SIG-M5 (cell line): ENCODE measurements around the gene ZNF689.
"Not testable (repeated sequence)": the region's sequence is repeated elsewhere in the genome, so short reads cannot be mapped to it uniquely, and the experiment has no call there.

ENCODE experiments used
- DNase-seq: peaks from one replicate; lab custom pipeline; 2025; lab: John Stamatoyannopoulos, UW

ZNF689 gene

DNA sequence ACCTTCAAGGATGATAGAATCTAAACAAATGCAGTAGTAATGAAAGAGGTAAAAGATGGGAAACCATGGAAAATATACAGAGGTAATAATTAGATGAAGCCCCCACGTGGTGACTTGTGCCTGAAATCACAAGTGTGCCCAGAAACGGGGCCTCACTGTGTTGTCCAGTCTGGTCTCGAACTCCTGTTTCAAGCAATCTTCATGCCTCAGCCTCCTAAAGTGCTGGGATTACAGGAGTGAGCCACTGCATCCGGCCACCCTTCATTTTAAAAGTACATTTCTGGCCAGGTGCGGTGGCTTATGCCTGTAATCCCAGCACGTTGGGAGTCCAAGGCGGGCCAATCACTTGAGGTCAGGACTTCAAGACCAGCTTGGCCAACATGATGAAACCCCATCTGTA is 26.4 kb upstream of the ZNF689 start:
- DNase-seq, result no peak

DNA sequence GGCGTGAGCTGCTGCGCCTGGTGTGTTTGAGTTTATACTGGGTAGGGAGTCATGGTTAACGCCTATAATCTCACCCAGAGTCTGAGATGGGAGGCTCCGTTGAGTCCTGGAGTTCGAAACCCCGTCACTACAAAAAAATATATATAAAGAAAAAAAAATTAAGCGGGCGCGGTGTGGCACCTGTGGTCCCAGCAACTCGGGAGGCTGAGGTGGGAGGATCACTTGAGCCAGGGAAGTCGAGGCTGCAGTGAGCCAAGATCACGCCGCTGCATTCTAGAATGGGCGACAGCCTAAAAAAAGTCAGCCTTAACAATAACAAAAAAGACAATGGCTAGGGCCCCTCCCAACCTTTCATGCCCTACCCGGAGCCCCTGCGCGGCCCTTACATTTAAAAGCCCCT is 23.3 kb upstream of the ZNF689 start:
- no peak for DNase-seq

- DNase-seq, result not testable (repeated sequence)
Measured at GRCh38 chr16:30632454-30632853, 22.3 kb upstream of the ZNF689 start.

- DNase-seq, result no peak
Measured at GRCh38 chr16:30628628-30629540, 18.7 kb upstream of the ZNF689 start.

- no peak for DNase-seq
Measured at GRCh38 chr16:30626236-30626635, 16.0 kb upstream of the ZNF689 start.

DNA sequence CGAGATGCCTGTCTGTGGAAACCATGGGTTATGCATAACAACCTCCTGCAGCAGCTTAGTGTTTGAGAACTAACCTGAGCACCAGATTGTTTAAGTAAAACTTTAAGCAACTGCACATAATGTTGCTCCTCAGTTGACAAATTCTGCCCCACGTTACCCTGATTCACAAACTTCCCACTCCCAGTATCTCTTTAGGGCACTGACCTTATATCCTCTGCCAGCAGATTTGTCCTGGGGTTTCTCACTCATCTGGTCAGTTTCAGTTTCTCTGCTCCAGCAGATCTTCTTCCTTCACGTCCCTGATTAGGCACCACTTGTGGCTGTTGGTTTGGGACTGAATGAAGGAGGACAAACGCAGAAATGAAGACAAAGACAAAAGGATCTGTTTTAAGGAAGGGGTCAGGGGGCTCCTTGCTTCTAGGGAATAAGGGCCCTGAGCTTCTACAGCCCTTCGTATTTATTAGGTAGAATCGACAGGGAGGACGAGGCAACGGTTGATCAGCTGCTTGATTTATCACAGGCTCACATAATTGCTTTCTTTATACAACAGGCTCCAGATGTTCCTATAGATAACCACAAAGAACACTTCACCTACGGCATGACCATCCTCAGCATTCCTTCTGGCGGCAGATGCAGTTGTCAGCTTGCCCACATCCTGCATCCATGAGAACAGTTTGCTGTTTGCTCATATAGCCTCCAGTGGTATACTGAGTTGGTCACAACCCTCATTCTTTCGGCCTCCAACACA is 13.5 kb upstream of the ZNF689 start:
- DNase-seq, result no peak

- no peak for DNase-seq
Measured at GRCh38 chr16:30622455-30623032, 12.4 kb upstream of the ZNF689 start.

DNA sequence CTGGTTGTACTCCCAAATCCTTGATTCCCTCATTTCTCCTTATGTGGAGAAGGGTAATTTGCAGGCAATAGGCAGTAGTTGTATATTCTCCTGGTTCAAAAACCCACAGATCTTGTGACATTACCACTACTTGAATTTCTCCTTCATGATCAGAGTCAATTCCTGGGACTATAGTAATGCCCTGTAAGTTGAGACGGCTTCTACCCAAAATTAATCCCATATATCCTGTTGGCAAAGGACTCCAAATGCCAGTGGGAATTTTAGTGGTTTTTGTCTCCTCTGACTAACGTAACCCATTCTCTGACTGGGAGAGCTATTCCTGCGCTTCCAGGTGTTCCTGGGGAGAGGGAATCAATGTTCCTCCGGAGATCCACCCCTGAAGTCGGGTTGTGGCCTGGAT is 11.6 kb upstream of the ZNF689 start:
- DNase-seq, result no peak

DNA sequence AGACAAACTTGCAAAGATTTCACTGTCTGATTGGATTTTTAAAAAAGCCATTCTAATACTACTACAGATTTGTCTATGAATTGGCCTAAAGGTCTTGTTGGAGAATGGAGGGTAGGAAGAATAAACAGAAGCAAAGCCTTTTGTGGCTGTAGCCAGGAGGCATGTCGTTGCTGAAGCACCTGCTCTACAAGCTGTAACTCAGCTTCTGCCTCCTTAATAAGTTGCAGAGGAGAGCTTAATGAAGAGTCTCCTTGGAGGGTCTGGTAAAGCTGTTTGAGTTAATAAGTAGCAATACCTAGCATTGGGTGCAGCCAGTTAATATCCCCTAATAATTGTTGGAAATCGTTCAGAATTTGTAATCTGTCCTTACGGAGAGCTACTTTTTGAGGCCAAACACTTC is 10.0 kb upstream of the ZNF689 start:
- no peak for DNase-seq

GRCh38 chr16:30619638-30620037 is 9.4 kb upstream of the ZNF689 start:
- DNase-seq, result no peak

- no peak for DNase-seq
Measured at GRCh38 chr16:30619202-30619601, 9.0 kb upstream of the ZNF689 start.

DNA sequence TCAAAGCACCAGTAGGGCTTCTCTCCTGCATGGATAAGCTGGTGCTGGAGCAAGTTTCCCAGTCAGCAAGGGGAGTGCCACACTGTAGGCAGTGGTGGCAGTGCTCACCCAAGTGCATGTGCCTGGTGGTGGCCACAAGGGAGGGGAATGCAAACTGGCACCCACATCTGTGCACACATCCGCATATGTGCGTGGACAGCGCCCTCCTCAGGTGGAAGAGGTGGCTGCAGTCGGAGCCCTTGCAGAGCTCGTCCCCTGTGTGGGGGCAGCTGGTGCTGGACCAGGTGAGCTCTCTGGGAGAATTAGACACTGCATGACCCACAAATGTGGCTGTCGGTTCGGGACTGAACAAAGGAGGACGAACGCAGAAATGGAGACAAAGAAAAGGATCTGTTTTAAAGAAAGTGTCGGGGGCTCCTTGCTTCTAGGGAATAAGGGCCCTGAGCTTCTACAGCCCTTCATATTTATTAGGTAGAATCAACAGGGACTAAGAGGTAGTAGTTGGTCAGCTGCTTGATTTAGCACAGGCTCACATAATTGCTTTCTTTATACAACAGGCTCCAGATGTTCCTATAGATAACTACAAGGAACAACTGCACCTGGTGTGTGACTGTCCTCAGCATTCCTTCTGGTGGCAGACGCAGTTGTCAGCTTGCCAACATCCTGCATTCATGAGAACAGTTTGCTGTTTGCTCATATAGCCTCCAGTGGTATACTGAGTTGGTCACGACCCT is 5.3 kb upstream of the ZNF689 start:
- DNase-seq, result no peak

DNA sequence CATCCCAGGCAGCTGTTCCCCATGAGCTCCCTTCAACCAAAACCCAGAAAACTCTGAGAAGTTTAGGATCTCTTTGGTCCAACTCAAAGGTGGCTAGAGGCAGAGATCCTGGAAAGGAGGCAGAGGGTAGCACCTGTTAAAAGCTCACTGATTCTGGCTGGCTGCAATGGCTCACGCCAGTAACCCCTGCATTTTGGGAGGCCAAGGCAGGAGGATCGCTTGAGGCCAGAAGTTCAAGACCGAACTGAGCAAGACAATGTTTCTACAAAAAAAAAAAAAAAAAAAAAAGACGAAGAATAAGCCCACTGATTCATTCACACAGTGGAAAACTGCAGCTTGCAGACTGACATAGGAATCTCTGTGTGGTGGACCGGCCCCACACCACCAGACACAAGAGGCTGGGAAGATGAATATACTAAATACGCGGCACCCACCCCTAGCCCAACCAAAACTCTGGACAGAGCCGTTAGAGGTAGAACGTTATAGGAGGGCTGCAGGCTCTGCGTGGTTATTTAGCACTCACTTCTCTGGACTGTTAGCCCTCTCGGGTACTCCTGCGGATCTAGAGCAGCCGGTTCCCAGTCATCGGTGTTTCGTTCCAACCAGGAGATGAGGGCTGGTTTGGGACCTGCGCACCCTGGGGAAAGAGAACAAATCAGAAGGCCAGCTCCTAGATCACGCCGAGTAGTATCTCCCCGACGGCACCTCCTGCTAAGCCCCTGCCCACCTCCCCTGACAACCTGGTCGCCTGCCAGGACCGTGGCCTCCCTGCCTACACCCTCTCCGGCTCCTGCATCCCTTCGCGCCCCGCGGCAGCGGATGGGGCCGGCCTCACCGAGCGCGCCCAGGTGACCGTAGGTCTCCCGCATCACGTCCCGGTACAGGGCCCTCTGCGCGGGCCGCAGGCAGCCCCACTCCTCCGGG is 925 bp downstream of the ZNF689 start:
- no peak for DNase-seq

GRCh38 chr16:30606004-30606403 is 4.2 kb downstream of the ZNF689 start:
- no peak for DNase-seq

GRCh38 chr16:30605158-30605557 is 5.0 kb downstream of the ZNF689 start:
- DNase-seq, result no peak

DNA sequence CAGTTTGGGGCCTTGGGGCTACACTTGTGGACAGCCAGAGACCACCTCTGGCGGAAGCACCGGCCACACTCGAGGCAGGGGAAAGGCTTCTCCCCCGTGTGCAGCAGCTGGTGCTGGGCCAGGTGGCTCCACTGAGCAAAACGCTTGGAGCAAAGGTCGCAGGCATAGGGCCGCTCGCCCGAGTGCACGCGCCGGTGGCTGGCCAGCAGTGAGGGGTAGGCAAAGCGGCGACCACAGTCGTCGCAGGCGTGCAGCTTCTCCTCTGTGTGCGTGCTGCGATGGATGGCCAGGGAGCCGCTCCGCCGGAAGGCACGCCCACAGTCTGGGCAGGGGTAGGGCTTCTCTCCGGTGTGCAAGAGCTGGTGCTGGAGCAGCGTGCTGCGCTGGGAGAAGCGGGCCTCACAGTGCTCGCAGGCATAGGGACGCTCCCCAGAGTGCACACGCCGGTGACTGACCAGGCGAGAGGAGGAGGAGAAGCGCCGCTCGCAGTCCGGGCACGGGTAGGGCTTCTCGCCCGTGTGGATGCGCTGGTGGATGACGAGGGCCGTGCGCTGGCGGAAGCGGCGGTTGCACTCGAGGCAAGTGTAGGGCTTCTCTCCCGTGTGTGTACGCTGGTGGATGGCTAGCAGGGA is 5.8 kb downstream of the ZNF689 start:
- no peak for DNase-seq

DNA sequence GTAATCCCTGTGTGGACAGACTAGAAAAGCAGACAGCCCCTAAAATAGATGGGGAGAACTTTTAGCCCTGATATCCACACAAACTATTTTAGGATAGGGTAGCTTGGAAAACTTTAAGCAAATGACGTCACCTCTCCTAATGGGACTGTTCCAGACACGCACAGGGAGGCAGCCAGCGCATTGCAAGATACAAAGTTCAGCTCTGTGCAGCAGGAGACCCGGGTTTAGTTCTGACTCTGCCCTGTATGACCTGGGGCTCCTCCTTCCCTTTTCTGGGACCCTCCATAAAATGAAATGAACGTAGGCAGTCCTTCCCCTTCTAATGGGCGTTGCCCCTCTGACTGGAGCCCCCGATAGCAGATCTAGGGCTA is 6.3 kb downstream of the ZNF689 start:
- DNase-seq, result no peak

GRCh38 chr16:30602616-30603277 is 7.4 kb downstream of the ZNF689 start:
- DNase-seq, result no peak

- DNase-seq, result no peak
Measured at GRCh38 chr16:30601966-30602365, 8.2 kb downstream of the ZNF689 start.

GRCh38 chr16:30600929-30601328 is 9.3 kb downstream of the ZNF689 start:
- no peak for DNase-seq
